ENCODE results near the gene HDAC6. TPM values are rescaled to one million over a fixed set of nuclear protein-coding genes. Genes with fewer than 3 reads are reported as not detected.

The HDAC6 gene
- total RNA-seq, 1 donor from 2014 or later, result 127 TPM

DNA sequence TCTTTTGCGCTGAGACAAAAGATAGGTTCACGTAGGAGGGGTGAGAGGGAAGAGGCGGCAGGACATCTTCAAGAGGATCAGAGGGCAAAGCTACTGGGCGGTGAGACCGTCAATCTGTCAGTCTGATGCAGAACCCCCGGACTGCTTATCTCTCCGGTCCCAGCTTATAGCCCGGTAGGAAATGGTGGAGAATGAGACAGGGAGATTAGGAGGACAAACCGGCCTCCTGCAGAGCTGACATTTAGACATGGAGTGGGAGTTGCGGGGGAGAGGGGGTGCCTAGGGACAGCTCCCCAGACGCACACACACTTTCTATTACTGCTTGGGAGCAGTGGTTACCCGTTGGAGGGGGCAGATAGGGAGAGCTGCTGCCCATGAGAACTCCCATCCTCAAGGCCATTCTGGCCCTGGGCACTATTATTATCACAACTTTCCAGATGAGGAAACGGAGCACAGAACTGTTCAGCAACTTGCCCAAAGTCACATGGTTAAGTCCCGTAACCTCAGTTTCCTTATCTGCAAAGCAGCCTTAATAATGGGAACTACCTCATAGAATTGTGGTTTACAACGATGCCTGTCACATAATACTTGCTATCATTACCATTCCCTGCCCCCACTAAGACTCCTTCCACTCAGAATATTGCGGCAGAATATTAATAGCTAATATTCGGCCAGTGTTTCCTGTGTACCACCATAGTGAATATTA lies 1.1 kb upstream of the HDAC6 start:
- Mint-ChIP-seq H3K9me3 (peaks cover 7% of the 10 kb centered on the region), H3K4me1 (peaks cover 5% of the 10 kb centered on the region), H3K27me3 (ENCODE audit: insufficient read depth, low read depth) (peaks cover 11% of the 10 kb centered on the region), H3K27ac (peak overlapping the region; percentile 92), H3K36me3 (no peaks in the 10 kb centered on the region), H3K4me3 (peak overlapping the region; percentile 92)
- no peaks in the 10 kb centered on the region for H3K4me1 ChIP-seq
- TF ChIP-seq EZH2phosphoT487 (IDR thresholded peaks at IDR 0.05) (no peak), EZH2 (IDR thresholded peaks at IDR 0.05) (no peak)
- TF ChIP-seq, protein P1, sequence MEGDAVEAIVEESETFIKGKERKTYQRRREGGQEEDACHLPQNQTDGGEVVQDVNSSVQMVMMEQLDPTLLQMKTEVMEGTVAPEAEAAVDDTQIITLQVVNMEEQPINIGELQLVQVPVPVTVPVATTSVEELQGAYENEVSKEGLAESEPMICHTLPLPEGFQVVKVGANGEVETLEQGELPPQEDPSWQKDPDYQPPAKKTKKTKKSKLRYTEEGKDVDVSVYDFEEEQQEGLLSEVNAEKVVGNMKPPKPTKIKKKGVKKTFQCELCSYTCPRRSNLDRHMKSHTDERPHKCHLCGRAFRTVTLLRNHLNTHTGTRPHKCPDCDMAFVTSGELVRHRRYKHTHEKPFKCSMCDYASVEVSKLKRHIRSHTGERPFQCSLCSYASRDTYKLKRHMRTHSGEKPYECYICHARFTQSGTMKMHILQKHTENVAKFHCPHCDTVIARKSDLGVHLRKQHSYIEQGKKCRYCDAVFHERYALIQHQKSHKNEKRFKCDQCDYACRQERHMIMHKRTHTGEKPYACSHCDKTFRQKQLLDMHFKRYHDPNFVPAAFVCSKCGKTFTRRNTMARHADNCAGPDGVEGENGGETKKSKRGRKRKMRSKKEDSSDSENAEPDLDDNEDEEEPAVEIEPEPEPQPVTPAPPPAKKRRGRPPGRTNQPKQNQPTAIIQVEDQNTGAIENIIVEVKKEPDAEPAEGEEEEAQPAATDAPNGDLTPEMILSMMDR (IDR thresholded peaks at IDR 0.05), result no peak
- H3K79me2 ChIP-seq (ENCODE audit: low read depth), result peaks cover 6% of the 10 kb centered on the region
- H3K27me3 ChIP-seq, result no peaks in the 10 kb centered on the region
- peak overlapping the region; percentile 74 for H3K4me2 ChIP-seq
- H3K4me3 ChIP-seq, result peak overlapping the region; percentile 78
- no peaks in the 10 kb centered on the region for H3K36me3 ChIP-seq
- peak overlapping the region; percentile 94 for H3K9ac ChIP-seq
- peak overlapping the region; percentile 97 for H2AFZ ChIP-seq (replicated peaks)
- H3F3A ChIP-seq (ENCODE audit: low read depth), result peaks cover 17% of the 10 kb centered on the region
- no peak for DNase-seq (ENCODE audit: low spot score)
- no peaks in the 10 kb centered on the region for H4K20me1 ChIP-seq (ENCODE audit: low read depth)
- H3K27ac ChIP-seq, result peak overlapping the region; percentile 99
- no peaks in the 10 kb centered on the region for H3K9me3 ChIP-seq (ENCODE audit: low read depth)

DNA sequence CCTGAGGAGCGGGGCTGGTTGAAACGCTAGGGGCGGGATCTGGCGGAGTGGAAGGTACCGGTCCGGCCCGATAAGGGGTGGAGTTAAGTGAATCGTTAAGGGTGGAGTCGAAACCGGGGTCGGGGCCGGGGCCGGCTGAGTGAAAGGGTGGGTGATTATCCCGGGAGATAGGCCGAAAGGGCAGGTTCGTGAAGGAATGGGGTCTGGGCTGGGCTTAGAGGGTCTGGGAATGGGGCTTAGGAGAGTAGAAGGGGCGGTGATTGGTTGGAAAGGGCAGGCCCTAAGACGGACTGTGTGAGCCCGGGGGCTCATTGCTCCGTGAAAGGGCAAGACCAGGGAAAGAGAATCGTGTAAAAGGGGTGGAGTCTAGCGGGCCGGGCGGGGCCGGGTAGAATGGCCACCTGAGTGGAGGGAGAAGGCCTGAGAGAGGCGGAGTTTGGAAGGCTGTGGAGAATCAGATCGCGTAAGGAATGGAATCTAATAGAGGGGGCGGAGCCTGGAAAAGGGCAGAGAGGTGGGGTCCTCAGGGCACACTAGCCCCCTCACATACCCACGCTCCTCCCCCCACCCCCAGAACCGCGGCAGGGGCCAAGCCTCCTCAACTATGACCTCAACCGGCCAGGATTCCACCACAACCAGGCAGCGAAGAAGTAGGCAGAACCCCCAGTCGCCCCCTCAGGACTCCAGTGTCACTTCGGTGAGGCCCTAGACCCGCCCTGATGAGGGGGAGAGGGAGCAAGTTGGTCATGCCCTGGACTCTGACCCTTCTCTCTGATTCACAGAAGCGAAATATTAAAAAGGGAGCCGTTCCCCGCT lies 430 bp downstream of the HDAC6 start:
- Histone ChIP-seq H3K4me1 (no peaks in the 10 kb centered on the region), H4K20me1 (ENCODE audit: low read depth) (no peaks in the 10 kb centered on the region), H3K27me3 (no peaks in the 10 kb centered on the region), H3K36me3 (no peaks in the 10 kb centered on the region), H3K4me3 (peak overlapping the region; percentile 61), H3K79me2 (ENCODE audit: low read depth) (peaks cover 6% of the 10 kb centered on the region), H3K4me2 (peak overlapping the region; percentile 95), H3K9me3 (ENCODE audit: low read depth) (no peaks in the 10 kb centered on the region), H3K27ac (peak overlapping the region; percentile 91), H3F3A (ENCODE audit: low read depth) (peaks cover 17% of the 10 kb centered on the region), H2AFZ (replicated peaks) (no peak overlapping the region), H3K9ac (peak overlapping the region; percentile 64)
- Mint-ChIP-seq H3K27ac (peak overlapping the region; percentile 94), H3K27me3 (ENCODE audit: insufficient read depth, low read depth) (peaks cover 7% of the 10 kb centered on the region), H3K4me1 (peaks cover 5% of the 10 kb centered on the region), H3K36me3 (no peaks in the 10 kb centered on the region), H3K4me3 (peak overlapping the region; percentile 92), H3K9me3 (peaks cover 7% of the 10 kb centered on the region)
- peak; percentile 89 for DNase-seq (ENCODE audit: low spot score)
- no peak for TF ChIP-seq EZH2phosphoT487 (IDR thresholded peaks at IDR 0.05)
- TF ChIP-seq, protein P1 (IDR thresholded peaks at IDR 0.05), result no peak
- no peak for TF ChIP-seq EZH2 (IDR thresholded peaks at IDR 0.05)

DNA sequence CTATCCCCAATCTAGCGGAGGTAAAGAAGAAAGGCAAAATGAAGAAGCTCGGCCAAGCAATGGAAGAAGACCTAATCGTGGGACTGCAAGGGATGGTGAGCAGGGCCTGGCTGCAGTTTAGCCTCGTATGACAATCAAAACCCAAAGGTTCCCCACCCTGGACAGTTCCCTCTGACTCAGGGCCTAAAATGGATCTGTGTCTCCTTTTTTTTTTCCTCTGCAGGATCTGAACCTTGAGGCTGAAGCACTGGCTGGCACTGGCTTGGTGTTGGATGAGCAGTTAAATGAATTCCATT lies 986 bp downstream of the HDAC6 start:
- H2AFZ ChIP-seq (replicated peaks), result no peak overlapping the region
- H3K36me3 Mint-ChIP-seq, result no peaks in the 10 kb centered on the region
- H3K27me3 Mint-ChIP-seq (ENCODE audit: insufficient read depth, low read depth), result peaks cover 5% of the 10 kb centered on the region
- peak; percentile 12 for DNase-seq (ENCODE audit: low spot score)
- H3K36me3 ChIP-seq, result no peaks in the 10 kb centered on the region
- H4K20me1 ChIP-seq (ENCODE audit: low read depth), result no peaks in the 10 kb centered on the region
- H3K4me3 ChIP-seq, result peak overlapping the region; percentile 61
- peaks cover 7% of the 10 kb centered on the region for H3K9me3 Mint-ChIP-seq
- no peaks in the 10 kb centered on the region for H3K4me1 ChIP-seq
- peak overlapping the region; percentile 95 for H3K4me2 ChIP-seq
- no peaks in the 10 kb centered on the region for H3K9me3 ChIP-seq (ENCODE audit: low read depth)
- H3K27ac ChIP-seq, result peak overlapping the region; percentile 76
- peak overlapping the region; percentile 64 for H3K9ac ChIP-seq
- peak overlapping the region; percentile 94 for H3K27ac Mint-ChIP-seq
- no peak for TF ChIP-seq EZH2phosphoT487 (IDR thresholded peaks at IDR 0.05)
- TF ChIP-seq, protein P1 (IDR thresholded peaks at IDR 0.05), result no peak
- TF ChIP-seq EZH2 (IDR thresholded peaks at IDR 0.05), result no peak
- H3K79me2 ChIP-seq (ENCODE audit: low read depth), result peaks cover 6% of the 10 kb centered on the region
- peaks cover 5% of the 10 kb centered on the region for H3K4me1 Mint-ChIP-seq
- no peaks in the 10 kb centered on the region for H3K27me3 ChIP-seq
- peak overlapping the region; percentile 92 for H3K4me3 Mint-ChIP-seq
- H3F3A ChIP-seq (ENCODE audit: low read depth), result peaks cover 17% of the 10 kb centered on the region
